ENCODE measurements around the gene CARD6.

GRCh38 chr5:40847525-40847924 lies 6.4 kb downstream of the CARD6 start:
- TF ChIP-seq POLR2AphosphoS5 (IDR thresholded peaks at IDR 0.05) (no peak), POLR2A (IDR thresholded peaks at IDR 0.05) (no peak)

All from breast epithelium (tissue), 3 donors.